Thyroid gland (tissue), 4 donors: ENCODE data around the gene GRAMD2B. TPM values are rescaled to one million over a fixed set of nuclear protein-coding genes. Genes with fewer than 3 reads are reported as not detected.

ENCODE experiments used
- DNase-seq, 2 donors: peaks; one replicate each; pipeline ENCODE4 v3.0.0-alpha.2; 2019
- H3K27ac ChIP-seq, 3 donors: fragments of 200-600 bp; sonication (generic); 1 replicate in 2 of 3; 2 replicates in 1 of 3; pipeline ENCODE4 v1.5.1; 2016 to 2019; ENCODE audit warnings: mild to moderate bottlenecking in 1 of 3, moderate library complexity in 1 of 3
- H3K27me3 ChIP-seq: fragments of 200-600 bp; sonication (generic); one replicate; pipeline ENCODE4 v1.5.1; 2019
- H3K36me3 ChIP-seq, 2 donors: fragments of 200-600 bp; sonication (generic); one replicate each; pipeline ENCODE4 v1.5.1; 2016 to 2019
- H3K4me1 ChIP-seq, 2 donors: fragments of 200-600 bp; sonication (generic); one replicate each; pipeline ENCODE4 v1.5.1; 2017 to 2019
- H3K4me3 ChIP-seq, 3 donors: fragments of 200-600 bp; sonication (generic); replicated peaks in 1 of 3; 1 replicate in 2 of 3; 2 replicates in 1 of 3; pipeline ENCODE4 v1.5.1; 2016; ENCODE audit warnings: mild to moderate bottlenecking in 1 of 3
- H3K9me3 ChIP-seq: fragments of 200-600 bp; sonication (generic); one replicate; pipeline ENCODE4 v1.5.1; 2017
- CTCF ChIP-seq, 6 experiments: fragments of 200-600 bp in 3 of 6; fragments of 450-650 bp in 3 of 6; sonication (generic) in 3 of 6; IDR thresholded peaks; one replicate each; pipeline ENCODE4 v1.5.1; 2016 to 2019; ENCODE audit warnings: antibody characterized with exemption in 6 of 6, mild to moderate bottlenecking in 2 of 6, inconsistent platforms in 1 of 6, moderate library complexity in 1 of 6
- POLR2A ChIP-seq, 2 donors: fragments of 450-650 bp; IDR thresholded peaks; one replicate each; pipeline ENCODE4 v1.6.1; 2017; ENCODE audit warnings: antibody characterized with exemption in 2 of 2, mild to moderate bottlenecking in 2 of 2, moderate library complexity in 1 of 2
- WGBS, 2 donors: methylation state at CpG; one replicate each; pipeline ENCODE4 v1.1.5; 2017; 5-methylcytosine and 5-hydroxymethylcytosine counted together
- intact Hi-C: fragments of 100-400 bp; cut with DNase I; formaldehyde crosslinking; loops from one replicate; pipeline ENCODE4 v1.15.1; 2023
- total RNA-seq, 4 donors: library from RNA; depleted of rRNA; stranded (reverse); fragments of >200 nt; gene quantifications; one replicate each; pipeline ENCODE4 v1.2.3, GENCODE V29; 2016

GRAMD2B gene
- total RNA-seq, 4 donors from 2014 or later: 68.1 to 115 (median 105) TPM

GRCh38 chr5:126534553-126534952, 111.3 kb downstream of the GRAMD2B start:
- intact Hi-C loops: no loop called here
- WGBS, 2 donors: 93 to 100% methylated on average over 1 of the region's 1 CpG
- no peaks in the 10 kb centered on the region for H3K36me3 ChIP-seq
- no peak for DNase-seq
- H3K4me1 ChIP-seq: peaks cover 32 to 37% of the 10 kb centered on the region in 2 donors
- H3K27ac ChIP-seq: peak overlapping the region in 2 of 3 donors; percentile 29 to 92
- no peak overlapping the region for H3K4me3 ChIP-seq
- H3K27me3 ChIP-seq: no peaks in the 10 kb centered on the region
- no peaks in the 10 kb centered on the region for H3K9me3 ChIP-seq
- TF ChIP-seq POLR2A (IDR thresholded peaks at IDR 0.05): no peak

- Histone ChIP-seq H3K4me3 (no peak overlapping the region), H3K36me3 (no peaks in the 10 kb centered on the region), H3K4me1 (peaks cover 33 to 36% of the 10 kb centered on the region in 2 donors), H3K27ac (peak overlapping the region; percentile 29 to 92 (median 31)), H3K9me3 (no peaks in the 10 kb centered on the region), H3K27me3 (no peaks in the 10 kb centered on the region)
- 44 to 50% methylated on average over 4 of the region's 4 CpGs for WGBS, 2 donors
- intact Hi-C loops: no loop called here
- no peak for TF ChIP-seq CTCF (IDR thresholded peaks at IDR 0.05)
- no peak for TF ChIP-seq POLR2A (IDR thresholded peaks at IDR 0.05)
- DNase-seq: peak; percentile 74 to 76
Observed at GRCh38 chr5:126535856-126536545, 112.8 kb downstream of the GRAMD2B start.

GRCh38 chr5:126536874-126537273, 113.7 kb downstream of the GRAMD2B start:
- no peak overlapping the region for H3K4me3 ChIP-seq
- DNase-seq: no peak
- intact Hi-C loops: no loop called here
- H3K27me3 ChIP-seq: no peaks in the 10 kb centered on the region
- WGBS, 2 donors: 66% methylated on average over 3 of the region's 3 CpGs
- no peaks in the 10 kb centered on the region for H3K9me3 ChIP-seq
- H3K4me1 ChIP-seq: peaks cover 25 to 29% of the 10 kb centered on the region in 2 donors
- no peaks in the 10 kb centered on the region for H3K36me3 ChIP-seq
- peak overlapping the region; percentile 29 to 92 (median 31) for H3K27ac ChIP-seq
- no peak for TF ChIP-seq POLR2A (IDR thresholded peaks at IDR 0.05)
- peak in 2 of 6 experiments; percentile 14 to 18 for TF ChIP-seq CTCF (IDR thresholded peaks at IDR 0.05)

GRCh38 chr5:126538579-126538978, 115.4 kb downstream of the GRAMD2B start:
- no peaks in the 10 kb centered on the region for H3K36me3 ChIP-seq
- H3K27me3 ChIP-seq: no peaks in the 10 kb centered on the region
- H3K4me3 ChIP-seq: no peak overlapping the region
- WGBS, 2 donors: 54 to 61% methylated on average over 1 of the region's 1 CpG
- no peak for TF ChIP-seq CTCF (IDR thresholded peaks at IDR 0.05)
- TF ChIP-seq POLR2A (IDR thresholded peaks at IDR 0.05): no peak
- DNase-seq: no peak
- no peaks in the 10 kb centered on the region for H3K9me3 ChIP-seq
- peak overlapping the region; percentile 12 to 63 (median 63) for H3K27ac ChIP-seq
- intact Hi-C loops: no loop called here
- H3K4me1 ChIP-seq: peaks cover 21 to 24% of the 10 kb centered on the region in 2 donors

GRCh38 chr5:126540631-126541030, 117.4 kb downstream of the GRAMD2B start:
- WGBS, 2 donors: 66 to 82% methylated on average over 5 of the region's 5 CpGs
- no peaks in the 10 kb centered on the region for H3K27me3 ChIP-seq
- peaks cover 21 to 22% of the 10 kb centered on the region in 2 donors for H3K4me1 ChIP-seq
- intact Hi-C loops: loop anchor here (5.0 kb wide), 1 partner anchor 188 kb away; no protein-coding TSS in a partner anchor
- peaks cover 0 to 4% of the 10 kb centered on the region in 2 donors for H3K36me3 ChIP-seq
- H3K9me3 ChIP-seq: no peaks in the 10 kb centered on the region
- no peak for TF ChIP-seq POLR2A (IDR thresholded peaks at IDR 0.05)
- TF ChIP-seq CTCF (IDR thresholded peaks at IDR 0.05): no peak
- no peak overlapping the region for H3K27ac ChIP-seq
- DNase-seq: no peak
- no peak overlapping the region for H3K4me3 ChIP-seq
